ENCODE results near the gene SAP130.

GRCh38 chr2:127917916-127918315 lies 109.9 kb downstream of the SAP130 start:
- TF ChIP-seq CTCF (IDR thresholded peaks at IDR 0.05; ENCODE audit: low read length), result no peak
- no peak for TF ChIP-seq EZH2 (optimal IDR thresholded peaks at IDR 0.05; ENCODE audit: low read depth, low read length)

Data from MM.1S (cell line).